B cell (primary cell): ENCODE results near the gene TSSK2.

Experiments
- EZH2 ChIP-seq: IDR thresholded peaks from 2 replicates; pipeline ENCODE4 v1.6.1; 2012; ENCODE audit warnings: borderline replicate concordance, low read depth, mild to moderate bottlenecking, moderate library complexity, low read length; ENCODE audit not compliant: insufficient read depth, poor library complexity, severe bottlenecking
- TF ChIP-seq, protein P1 (sequence below): fragments of 200-600 bp; IDR thresholded peaks from one replicate; pipeline ENCODE4 v1.8.0; 2022; ENCODE audit warnings: antibody characterized with exemption, mild to moderate bottlenecking

DNA sequence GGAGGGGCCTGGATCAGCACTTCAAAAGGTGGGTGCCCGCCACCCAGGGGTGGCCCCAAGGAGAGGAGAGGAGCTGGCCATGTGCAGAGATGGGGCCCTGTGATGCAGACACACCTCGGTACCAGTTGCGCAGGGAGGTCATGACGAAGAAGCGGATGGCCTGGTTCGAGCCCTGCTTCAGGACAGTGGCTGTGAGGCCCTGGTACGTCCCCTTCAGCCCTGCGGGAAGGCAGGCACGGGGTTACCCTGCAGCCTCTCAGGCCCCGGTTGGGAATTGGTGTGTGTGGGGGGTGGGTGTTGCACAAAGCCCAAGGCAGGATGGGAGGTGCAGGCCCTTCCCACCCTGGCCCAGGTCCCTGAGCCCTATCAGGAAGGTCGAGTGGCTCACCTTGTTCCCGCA lies 45.6 kb downstream of the TSSK2 start:
- TF ChIP-seq, protein P1, sequence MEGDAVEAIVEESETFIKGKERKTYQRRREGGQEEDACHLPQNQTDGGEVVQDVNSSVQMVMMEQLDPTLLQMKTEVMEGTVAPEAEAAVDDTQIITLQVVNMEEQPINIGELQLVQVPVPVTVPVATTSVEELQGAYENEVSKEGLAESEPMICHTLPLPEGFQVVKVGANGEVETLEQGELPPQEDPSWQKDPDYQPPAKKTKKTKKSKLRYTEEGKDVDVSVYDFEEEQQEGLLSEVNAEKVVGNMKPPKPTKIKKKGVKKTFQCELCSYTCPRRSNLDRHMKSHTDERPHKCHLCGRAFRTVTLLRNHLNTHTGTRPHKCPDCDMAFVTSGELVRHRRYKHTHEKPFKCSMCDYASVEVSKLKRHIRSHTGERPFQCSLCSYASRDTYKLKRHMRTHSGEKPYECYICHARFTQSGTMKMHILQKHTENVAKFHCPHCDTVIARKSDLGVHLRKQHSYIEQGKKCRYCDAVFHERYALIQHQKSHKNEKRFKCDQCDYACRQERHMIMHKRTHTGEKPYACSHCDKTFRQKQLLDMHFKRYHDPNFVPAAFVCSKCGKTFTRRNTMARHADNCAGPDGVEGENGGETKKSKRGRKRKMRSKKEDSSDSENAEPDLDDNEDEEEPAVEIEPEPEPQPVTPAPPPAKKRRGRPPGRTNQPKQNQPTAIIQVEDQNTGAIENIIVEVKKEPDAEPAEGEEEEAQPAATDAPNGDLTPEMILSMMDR: no peak
- TF ChIP-seq EZH2: no peak
